Naive B cell (primary cell): ENCODE results near the gene ASTN2. TPM values are rescaled to one million over a fixed set of nuclear protein-coding genes. Genes with fewer than 3 reads are reported as not detected.
A peak's percentile ranks its signal among the peaks of the same experiment; 100 is the strongest.

Experiments
- ATAC-seq, 2 donors: fragments of 150-1000 bp; cut with Tn5 transposase; 2 replicates each; pipeline ENCODE4 v1.10.0; 2021; ENCODE audit warnings: low read depth in 2 of 2, mild to moderate bottlenecking in 2 of 2, moderate library complexity in 2 of 2
- DNase-seq: peaks from one replicate; pipeline ENCODE4 v3.0.0; 2022
- H3K27ac Mint-ChIP-seq, 6 donors: one replicate each; pipeline ENCODE4 v1.8.0; 2020 to 2022; ENCODE audit warnings: mild to moderate bottlenecking in 6 of 6, mixed read lengths in 6 of 6, moderate library complexity in 5 of 6, inconsistent platforms in 2 of 6
- H3K27me3 Mint-ChIP-seq, 3 donors: one replicate each; pipeline ENCODE4 v1.8.0; 2021 to 2022; ENCODE audit warnings: mixed read lengths in 3 of 3, mild to moderate bottlenecking in 1 of 3
- H3K36me3 Mint-ChIP-seq, 2 donors: one replicate each; pipeline ENCODE4 v1.8.0; 2020 to 2022; ENCODE audit warnings: mixed read lengths in 2 of 2, inconsistent platforms in 1 of 2, mild to moderate bottlenecking in 1 of 2
- H3K4me1 Mint-ChIP-seq, 3 donors: one replicate each; pipeline ENCODE4 v1.8.0; 2020 to 2022; ENCODE audit warnings: mixed read lengths in 3 of 3, inconsistent platforms in 1 of 3, mild to moderate bottlenecking in 1 of 3, moderate library complexity in 1 of 3
- H3K4me3 Mint-ChIP-seq, 8 donors: one replicate each; pipeline ENCODE4 v1.8.0; 2020 to 2022; ENCODE audit warnings: mild to moderate bottlenecking in 8 of 8, mixed read lengths in 8 of 8, moderate library complexity in 8 of 8, inconsistent platforms in 2 of 8
- H3K9me3 Mint-ChIP-seq, 7 donors: one replicate each; pipeline ENCODE4 v1.8.0; 2020 to 2022; ENCODE audit warnings: mixed read lengths in 7 of 7, mild to moderate bottlenecking in 5 of 7, inconsistent platforms in 2 of 7, moderate library complexity in 1 of 7
- polyA plus RNA-seq, 6 donors: library from polyadenylated mRNA; unstranded; fragments of 300-500 nt; fragmentation: Illumina TruSeq; gene quantifications; one replicate each; pipeline ENCODE4 v1.2.3, GENCODE V29; 2021; ENCODE audit warnings: low read depth in 6 of 6

The ASTN2 gene
- polyA plus RNA-seq, 6 donors from 2014 or later = 0.89 to 2.5 (median 1.5) TPM; not detected in 1

DNA sequence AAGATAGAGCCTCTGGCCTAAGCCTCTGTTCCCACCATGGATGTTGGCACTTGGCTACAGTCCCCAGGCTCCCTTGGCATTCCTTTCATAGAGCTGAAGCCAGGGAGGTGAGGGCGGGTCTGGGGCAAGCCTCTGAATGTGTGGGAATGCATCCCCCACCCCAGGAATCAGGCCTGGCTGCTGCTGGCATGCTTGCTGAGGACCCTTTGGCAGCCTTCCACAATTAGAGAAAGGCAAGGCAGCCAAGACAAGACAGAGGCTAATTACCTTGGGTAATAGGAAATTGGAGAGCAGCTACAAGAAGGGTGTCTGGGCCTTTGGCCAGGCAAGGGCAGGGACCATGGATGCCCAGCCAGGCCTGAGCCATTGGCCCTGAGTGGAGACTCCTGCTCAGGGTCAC is 932.1 kb downstream of the ASTN2 start:
- Mint-ChIP-seq H3K27ac (no peak overlapping the region), H3K4me1 (no peaks in the 10 kb centered on the region), H3K4me3 (no peak overlapping the region), H3K9me3 (peaks cover 0 to 3% (median 0%) of the 10 kb centered on the region in 7 donors), H3K27me3 (no peaks in the 10 kb centered on the region), H3K36me3 (peaks cover 0 to 4% of the 10 kb centered on the region in 2 donors)
- DNase-seq (no peak), ATAC-seq (no peak)

- H3K27ac Mint-ChIP-seq = no peak overlapping the region
- no peak overlapping the region for H3K4me3 Mint-ChIP-seq
- ATAC-seq (no peak), DNase-seq (no peak)
- H3K36me3 Mint-ChIP-seq = peaks cover 0 to 12% of the 10 kb centered on the region in 2 donors
- H3K27me3 Mint-ChIP-seq = no peaks in the 10 kb centered on the region
- H3K9me3 Mint-ChIP-seq = peaks cover 0 to 8% (median 0%) of the 10 kb centered on the region in 7 donors
- peaks cover 0 to 3% (median 2%) of the 10 kb centered on the region in 3 donors for H3K4me1 Mint-ChIP-seq
Observed at GRCh38 chr9:116480700-116481099, 934.2 kb downstream of the ASTN2 start.

- H3K27ac Mint-ChIP-seq = no peak overlapping the region
- peaks cover 0 to 8% (median 0%) of the 10 kb centered on the region in 7 donors for H3K9me3 Mint-ChIP-seq
- ATAC-seq = no peak
- no peak overlapping the region for H3K4me3 Mint-ChIP-seq
- H3K4me1 Mint-ChIP-seq = peaks cover 0 to 3% (median 2%) of the 10 kb centered on the region in 3 donors
- H3K27me3 Mint-ChIP-seq = no peaks in the 10 kb centered on the region
- no peak for DNase-seq
- H3K36me3 Mint-ChIP-seq = peaks cover 0 to 12% of the 10 kb centered on the region in 2 donors
Observed at GRCh38 chr9:116479967-116480366, 934.9 kb downstream of the ASTN2 start.

DNA sequence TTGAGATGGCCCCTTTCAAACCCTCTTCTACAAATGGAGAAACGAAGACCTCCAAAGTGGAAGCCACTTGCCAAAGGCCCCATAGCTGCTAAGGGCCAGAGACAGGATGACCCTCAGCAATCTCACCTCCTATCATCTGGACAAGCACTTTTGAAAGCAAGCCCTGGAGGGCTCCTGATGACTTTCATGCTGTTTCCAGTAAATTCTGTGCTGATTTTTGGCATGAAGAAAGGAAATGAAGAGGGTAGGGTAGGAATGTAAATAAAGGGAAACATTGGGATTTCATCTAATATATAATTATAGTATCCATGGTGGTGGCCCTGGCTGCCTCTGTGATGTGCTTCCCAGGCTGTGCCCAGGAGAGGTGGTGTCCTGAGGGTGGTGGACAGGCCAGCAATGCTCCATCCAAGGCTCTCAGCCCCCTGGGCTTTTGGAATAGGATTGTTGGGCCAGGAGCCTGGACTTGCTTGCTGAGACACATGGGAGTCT is 935.8 kb downstream of the ASTN2 start:
- Mint-ChIP-seq H3K27ac (no peak overlapping the region), H3K27me3 (no peaks in the 10 kb centered on the region), H3K4me3 (no peak overlapping the region), H3K9me3 (peaks cover 0 to 8% (median 0%) of the 10 kb centered on the region in 7 donors), H3K4me1 (peaks cover 0 to 3% (median 2%) of the 10 kb centered on the region in 3 donors), H3K36me3 (peaks cover 0 to 12% of the 10 kb centered on the region in 2 donors)
- no peak for ATAC-seq
- DNase-seq = no peak

DNA sequence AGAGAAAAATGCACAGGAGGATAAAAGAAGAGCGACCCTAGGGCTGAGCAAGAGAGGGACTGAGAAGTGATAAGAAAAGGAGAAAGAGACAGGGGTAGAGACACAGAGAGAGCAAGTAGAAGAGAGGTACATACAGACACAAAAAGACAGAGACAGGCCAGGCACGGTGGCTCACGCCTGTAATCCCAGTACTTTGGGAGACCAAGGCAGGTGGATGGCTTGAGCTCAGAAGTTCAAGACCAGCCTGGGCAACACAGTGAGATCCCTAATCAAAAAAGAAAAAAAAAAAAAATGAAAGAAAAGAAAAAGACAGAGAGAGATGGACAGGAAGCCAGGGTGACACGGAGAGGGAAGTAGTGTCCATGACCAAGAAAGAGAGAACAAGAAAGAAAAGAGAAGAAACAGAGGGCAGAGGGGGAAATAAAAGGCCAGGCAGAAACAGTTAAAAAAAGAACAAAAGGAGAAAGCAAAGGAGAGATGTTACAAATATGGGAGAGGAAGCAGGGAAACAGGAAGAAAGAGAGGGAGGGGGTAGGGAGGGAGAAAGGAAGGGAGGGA is 937.2 kb downstream of the ASTN2 start:
- no peak for DNase-seq
- Mint-ChIP-seq H3K4me3 (no peak overlapping the region), H3K27me3 (no peaks in the 10 kb centered on the region), H3K27ac (no peak overlapping the region), H3K36me3 (peaks cover 0 to 12% of the 10 kb centered on the region in 2 donors), H3K4me1 (peaks cover 0 to 3% (median 2%) of the 10 kb centered on the region in 3 donors), H3K9me3 (peaks cover 0 to 8% (median 0%) of the 10 kb centered on the region in 7 donors)
- ATAC-seq = no peak

DNA sequence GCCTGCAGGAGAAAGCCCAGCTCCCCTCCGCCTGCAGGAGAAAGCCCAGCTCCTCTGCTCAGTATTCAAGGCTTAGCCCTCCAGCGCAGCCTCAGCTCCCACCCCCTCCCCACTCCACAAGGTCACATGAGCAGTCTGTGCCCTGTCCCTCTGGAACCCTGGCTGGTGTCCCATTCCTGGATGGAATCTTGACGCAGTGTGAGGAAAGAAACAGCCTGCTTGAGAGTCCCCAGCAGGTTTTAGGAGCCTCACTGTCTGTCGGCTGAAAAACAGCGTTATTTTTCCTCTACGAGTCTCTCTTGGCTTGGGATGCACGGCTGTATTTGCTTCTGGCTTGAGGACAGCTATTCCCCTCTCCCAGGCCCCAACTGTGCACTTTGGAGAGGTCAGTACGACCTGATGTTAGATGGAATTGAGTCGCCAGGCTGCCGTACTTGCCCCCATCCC is 937.9 kb downstream of the ASTN2 start:
- Mint-ChIP-seq H3K4me1 (peaks cover 0 to 3% (median 2%) of the 10 kb centered on the region in 3 donors), H3K27me3 (no peaks in the 10 kb centered on the region), H3K27ac (peak overlapping the region in 1 of 6 donors; percentile 35), H3K36me3 (peaks cover 0 to 12% of the 10 kb centered on the region in 2 donors), H3K4me3 (no peak overlapping the region), H3K9me3 (peaks cover 0 to 8% (median 0%) of the 10 kb centered on the region in 7 donors)
- ATAC-seq (no peak), DNase-seq (no peak)

DNA sequence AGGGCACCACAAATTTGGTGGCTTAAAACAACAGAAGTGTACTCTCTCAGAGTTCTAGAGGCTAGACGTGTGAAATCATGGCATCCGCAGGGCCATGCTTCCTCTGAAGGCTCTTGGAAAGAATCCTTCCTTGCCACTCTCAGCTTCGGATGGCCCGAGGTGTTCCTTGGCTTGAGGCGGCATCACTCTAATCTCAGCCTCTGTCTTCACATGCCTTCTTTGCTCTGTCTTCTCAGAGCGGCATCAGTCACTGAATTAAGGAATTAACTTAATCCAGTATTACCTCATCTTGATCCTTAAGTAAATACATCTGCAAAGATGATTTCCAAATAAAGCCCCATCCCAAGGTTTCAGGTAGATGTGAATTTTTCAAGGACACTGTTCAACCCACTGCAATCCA is 938.9 kb downstream of the ASTN2 start:
- ATAC-seq (no peak), DNase-seq (no peak)
- H3K27me3 Mint-ChIP-seq = no peaks in the 10 kb centered on the region
- H3K9me3 Mint-ChIP-seq = peaks cover 0 to 8% (median 0%) of the 10 kb centered on the region in 7 donors
- H3K4me3 Mint-ChIP-seq = no peak overlapping the region
- peaks cover 0 to 3% (median 2%) of the 10 kb centered on the region in 3 donors for H3K4me1 Mint-ChIP-seq
- no peak overlapping the region for H3K27ac Mint-ChIP-seq
- H3K36me3 Mint-ChIP-seq = peaks cover 0 to 12% of the 10 kb centered on the region in 2 donors

DNA sequence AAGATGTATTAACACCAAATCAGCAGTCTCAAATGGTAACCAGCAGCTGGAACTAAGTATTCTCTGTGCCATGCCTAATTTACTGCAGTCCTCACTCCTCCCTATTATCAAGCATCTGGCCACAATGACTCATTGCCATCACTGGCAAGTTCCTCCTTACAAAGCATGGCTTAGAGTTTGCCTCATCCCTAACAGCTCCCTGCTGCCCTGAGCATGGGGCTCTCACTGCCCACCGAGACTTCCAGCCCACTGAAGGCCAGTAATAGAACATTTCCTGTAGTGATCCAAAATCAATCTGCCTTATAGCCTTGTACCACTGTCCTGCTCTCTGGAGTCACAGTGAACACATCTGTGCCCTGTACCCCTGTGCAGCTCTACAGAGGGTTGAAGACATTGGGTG is 939.7 kb downstream of the ASTN2 start:
- H3K4me3 Mint-ChIP-seq = no peak overlapping the region
- DNase-seq (no peak), ATAC-seq (no peak)
- H3K27me3 Mint-ChIP-seq = no peaks in the 10 kb centered on the region
- H3K9me3 Mint-ChIP-seq = peaks cover 0 to 8% (median 0%) of the 10 kb centered on the region in 7 donors
- H3K27ac Mint-ChIP-seq = no peak overlapping the region
- H3K4me1 Mint-ChIP-seq = peaks cover 0 to 3% (median 2%) of the 10 kb centered on the region in 3 donors
- H3K36me3 Mint-ChIP-seq = peaks cover 0 to 12% of the 10 kb centered on the region in 2 donors

GRCh38 chr9:116471944-116472506 is 942.8 kb downstream of the ASTN2 start:
- H3K27ac Mint-ChIP-seq = no peak overlapping the region
- H3K4me3 Mint-ChIP-seq = no peak overlapping the region
- H3K9me3 Mint-ChIP-seq = no peaks in the 10 kb centered on the region
- H3K27me3 Mint-ChIP-seq = no peaks in the 10 kb centered on the region
- H3K4me1 Mint-ChIP-seq = no peaks in the 10 kb centered on the region
- no peak for DNase-seq
- no peak for ATAC-seq
- peaks cover 0 to 1% of the 10 kb centered on the region in 2 donors for H3K36me3 Mint-ChIP-seq

GRCh38 chr9:116471093-116471906 is 943.6 kb downstream of the ASTN2 start:
- H3K4me1 Mint-ChIP-seq = no peaks in the 10 kb centered on the region
- no peak overlapping the region for H3K4me3 Mint-ChIP-seq
- no peak overlapping the region for H3K27ac Mint-ChIP-seq
- no peaks in the 10 kb centered on the region for H3K36me3 Mint-ChIP-seq
- ATAC-seq (no peak), DNase-seq (no peak)
- H3K27me3 Mint-ChIP-seq = no peaks in the 10 kb centered on the region
- no peaks in the 10 kb centered on the region for H3K9me3 Mint-ChIP-seq

- ATAC-seq = no peak
- Mint-ChIP-seq H3K27me3 (no peaks in the 10 kb centered on the region), H3K27ac (no peak overlapping the region), H3K9me3 (no peaks in the 10 kb centered on the region), H3K4me3 (no peak overlapping the region), H3K36me3 (no peaks in the 10 kb centered on the region), H3K4me1 (no peaks in the 10 kb centered on the region)
- no peak for DNase-seq
Observed at GRCh38 chr9:116468793-116469527, 945.9 kb downstream of the ASTN2 start.

DNA sequence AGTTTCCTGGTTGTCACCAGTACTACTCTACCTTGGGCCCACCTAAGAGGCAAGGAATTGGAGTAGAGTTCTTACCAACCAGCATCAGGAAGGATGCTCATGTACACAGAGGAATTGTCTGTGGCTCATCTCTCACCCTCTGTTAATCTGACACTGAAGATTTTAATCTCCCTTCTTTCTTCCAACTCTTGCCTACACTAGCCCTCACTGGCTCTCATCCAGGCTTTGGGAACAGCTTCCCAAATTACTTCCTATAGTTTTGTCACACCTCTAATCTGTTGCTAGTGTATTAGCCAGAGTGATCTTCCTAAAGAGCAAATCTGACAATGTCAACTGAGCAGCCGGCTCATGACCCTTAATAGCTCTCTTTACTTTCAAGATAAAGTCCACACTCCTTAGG is 946.5 kb downstream of the ASTN2 start:
- no peak overlapping the region for H3K4me3 Mint-ChIP-seq
- no peak overlapping the region for H3K27ac Mint-ChIP-seq
- H3K36me3 Mint-ChIP-seq = no peaks in the 10 kb centered on the region
- no peaks in the 10 kb centered on the region for H3K4me1 Mint-ChIP-seq
- ATAC-seq (no peak), DNase-seq (no peak)
- H3K27me3 Mint-ChIP-seq = no peaks in the 10 kb centered on the region
- H3K9me3 Mint-ChIP-seq = peaks cover 0 to under 1% (median 0%) of the 10 kb centered on the region in 7 donors

GRCh38 chr9:116467740-116468351 is 947.0 kb downstream of the ASTN2 start:
- Mint-ChIP-seq H3K27me3 (no peaks in the 10 kb centered on the region), H3K4me3 (no peak overlapping the region), H3K9me3 (peaks cover 0 to 4% (median 0%) of the 10 kb centered on the region in 7 donors), H3K27ac (no peak overlapping the region), H3K36me3 (no peaks in the 10 kb centered on the region), H3K4me1 (no peaks in the 10 kb centered on the region)
- ATAC-seq (no peak), DNase-seq (no peak)
